Measurements from ENCODE around the gene DLEU7.

The DLEU7 gene

GRCh38 chr13:50843257-50844083 is at the start of gene DLEU7:
TSS of gene DLEU7 (minus strand) at chr13:50843692. CDS start at chr13:50843646, 46 bp downstream.
- no peak for FAIRE-seq
- no peak for DNase-seq (ENCODE audit: insufficient read length, low spot score)

- FAIRE-seq, result no peak
- no peak for DNase-seq (ENCODE audit: insufficient read length, low spot score)
These were observed 48.9 kb upstream of the DLEU7 start for GRCh38 chr13:50892210-50892944.

DNA sequence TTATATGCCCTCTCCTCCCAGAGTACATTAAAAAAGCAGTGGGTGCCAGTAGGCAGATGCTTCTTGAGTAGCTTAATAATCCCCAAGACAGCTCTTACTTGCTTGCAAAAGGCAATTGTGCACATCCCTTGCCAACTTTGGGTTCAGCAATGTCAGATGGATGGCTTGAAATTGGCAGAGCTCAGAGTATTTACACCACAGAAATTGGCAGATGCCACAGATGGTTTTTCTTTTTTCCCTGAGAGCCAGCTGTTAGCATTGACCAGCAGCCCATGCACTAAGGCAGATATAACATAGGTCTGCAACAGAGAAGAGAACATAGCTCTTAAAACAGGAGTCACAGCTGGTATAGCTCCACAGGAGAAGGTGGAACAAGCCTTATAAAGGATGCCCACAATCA is 47.7 kb upstream of the DLEU7 start:
- FAIRE-seq, result no peak
- no peak for DNase-seq (ENCODE audit: insufficient read length, low spot score)

GRCh38 chr13:50889317-50889716 is 45.8 kb upstream of the DLEU7 start:
- DNase-seq (ENCODE audit: insufficient read length, low spot score) (no peak), FAIRE-seq (no peak)

- no peak for DNase-seq (ENCODE audit: insufficient read length, low spot score)
- FAIRE-seq, result no peak
These were observed 44.9 kb upstream of the DLEU7 start for GRCh38 chr13:50888362-50888761.

DNA sequence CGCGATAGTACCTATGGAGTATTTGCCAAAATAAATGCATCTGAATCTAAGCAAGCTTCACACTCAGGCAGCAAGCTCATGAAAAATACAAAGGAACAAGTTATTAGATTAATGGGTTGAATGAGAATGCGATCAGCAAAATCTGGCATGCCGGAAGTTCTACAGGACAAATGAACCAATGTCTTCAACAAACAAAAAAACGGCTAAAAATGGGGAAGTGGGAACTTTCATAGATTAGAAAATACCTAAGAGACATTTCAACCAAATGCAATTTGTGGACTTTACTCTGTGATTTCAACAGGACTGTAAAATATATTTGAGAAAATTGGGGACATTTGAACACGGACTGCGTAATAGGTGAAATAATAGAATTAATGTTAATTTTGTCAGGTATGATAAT is 43.7 kb upstream of the DLEU7 start:
- DNase-seq (ENCODE audit: insufficient read length, low spot score) (no peak), FAIRE-seq (no peak)

DNA sequence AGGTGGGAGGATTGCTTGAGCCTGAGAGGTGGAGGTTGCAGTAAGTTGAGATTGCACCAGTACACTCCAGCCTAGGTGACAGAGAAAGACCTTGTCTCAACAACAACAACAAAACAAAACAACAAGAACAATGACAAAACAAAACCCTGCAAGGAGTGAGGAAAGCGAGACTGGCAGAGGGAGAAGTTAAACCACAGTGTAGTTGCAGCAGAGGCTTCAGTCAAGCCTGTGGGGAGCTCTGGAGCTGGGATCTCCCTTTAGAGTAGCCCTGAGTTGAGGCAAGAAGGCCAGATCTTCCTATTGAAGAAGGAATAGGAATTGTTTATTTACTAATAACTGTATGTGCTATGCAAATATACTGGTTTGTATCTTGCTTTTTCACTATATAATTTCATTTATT is 40.8 kb upstream of the DLEU7 start:
- FAIRE-seq (no peak), DNase-seq (ENCODE audit: insufficient read length, low spot score) (no peak)

DNA sequence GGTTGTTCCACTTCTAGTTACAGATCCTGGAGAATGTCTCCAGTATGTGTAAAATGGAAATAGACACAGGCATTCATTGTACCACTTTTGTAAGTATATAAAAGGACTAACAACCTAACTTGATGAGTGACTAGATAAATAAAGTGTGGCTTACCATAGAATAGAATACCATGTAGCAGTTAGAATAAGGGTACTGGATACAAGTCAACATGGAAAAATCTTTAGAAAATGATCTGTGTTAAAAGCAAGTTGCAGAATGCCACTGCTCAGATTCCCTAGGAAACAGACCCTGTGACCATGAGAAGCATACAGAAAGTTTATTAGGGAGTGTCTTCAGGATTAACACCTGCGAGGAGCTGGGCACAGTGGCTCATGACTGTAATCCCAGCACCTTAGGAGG is 40.2 kb upstream of the DLEU7 start:
- no peak for FAIRE-seq

GRCh38 chr13:50882816-50883435 is 39.4 kb upstream of the DLEU7 start:
- no peak for FAIRE-seq
- DNase-seq (ENCODE audit: insufficient read length, low spot score), result no peak

More for the DNA sequence above, 40.2 kb upstream of the DLEU7 start:
- DNase-seq (ENCODE audit: insufficient read length, low spot score), result no peak

- FAIRE-seq (no peak), DNase-seq (ENCODE audit: insufficient read length, low spot score) (no peak)
These were observed 30.5 kb upstream of the DLEU7 start for GRCh38 chr13:50873991-50874390.

DNA sequence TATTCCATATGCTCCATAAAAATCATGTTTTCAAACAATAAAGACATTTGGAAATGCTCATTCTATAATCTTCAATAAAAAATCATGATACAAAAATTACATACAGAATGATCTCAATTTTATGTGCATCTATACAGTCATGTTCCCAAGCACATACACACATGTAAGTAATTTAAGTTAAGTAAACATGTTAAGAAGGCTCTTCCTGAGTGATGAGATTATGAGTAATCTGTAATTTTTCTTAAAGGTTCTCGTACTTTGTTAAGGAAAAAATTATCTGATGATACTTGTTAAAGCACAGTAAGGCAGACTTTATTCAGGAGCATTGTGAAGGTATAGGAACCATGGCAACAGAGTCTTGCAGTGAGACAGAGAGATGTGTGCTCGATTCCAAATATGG is 30.0 kb upstream of the DLEU7 start:
- DNase-seq (ENCODE audit: insufficient read length, low spot score), result no peak
- FAIRE-seq, result no peak

DNA sequence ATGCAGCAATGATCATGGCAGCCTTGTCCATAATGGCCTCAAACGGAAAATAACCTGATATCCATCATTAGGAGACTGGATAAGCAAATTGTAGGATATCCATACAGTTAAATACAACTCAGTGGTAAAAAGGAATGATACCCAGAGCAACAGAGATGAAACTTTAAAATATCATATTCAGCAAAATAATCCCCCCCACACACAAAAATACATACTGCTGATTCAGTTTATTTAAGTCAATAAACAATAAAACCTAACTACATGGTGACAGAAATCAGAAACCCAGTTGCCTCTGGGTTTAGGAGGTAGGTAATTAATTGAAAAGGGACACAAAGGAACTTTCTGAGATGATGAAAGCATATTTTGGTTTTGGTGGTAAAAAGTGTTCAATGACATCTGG is 27.9 kb upstream of the DLEU7 start:
- no peak for FAIRE-seq
- DNase-seq (ENCODE audit: insufficient read length, low spot score), result no peak

DNA sequence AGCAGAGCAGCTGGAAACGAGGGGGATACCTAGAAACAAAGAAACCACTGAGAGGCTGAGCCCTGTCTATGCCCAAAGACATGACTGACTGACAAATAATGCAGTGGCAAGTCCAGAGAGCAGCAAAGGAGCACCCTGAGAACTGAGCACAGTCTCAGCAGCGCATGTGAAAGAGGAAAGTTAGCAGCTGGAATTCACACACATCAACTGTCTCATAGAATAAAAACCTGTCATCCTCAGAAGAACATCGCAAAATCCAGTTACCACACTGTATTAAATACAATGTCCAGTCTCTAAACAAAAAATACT is 24.1 kb upstream of the DLEU7 start:
- FAIRE-seq, result no peak
- no peak for DNase-seq (ENCODE audit: insufficient read length, low spot score)

DNA sequence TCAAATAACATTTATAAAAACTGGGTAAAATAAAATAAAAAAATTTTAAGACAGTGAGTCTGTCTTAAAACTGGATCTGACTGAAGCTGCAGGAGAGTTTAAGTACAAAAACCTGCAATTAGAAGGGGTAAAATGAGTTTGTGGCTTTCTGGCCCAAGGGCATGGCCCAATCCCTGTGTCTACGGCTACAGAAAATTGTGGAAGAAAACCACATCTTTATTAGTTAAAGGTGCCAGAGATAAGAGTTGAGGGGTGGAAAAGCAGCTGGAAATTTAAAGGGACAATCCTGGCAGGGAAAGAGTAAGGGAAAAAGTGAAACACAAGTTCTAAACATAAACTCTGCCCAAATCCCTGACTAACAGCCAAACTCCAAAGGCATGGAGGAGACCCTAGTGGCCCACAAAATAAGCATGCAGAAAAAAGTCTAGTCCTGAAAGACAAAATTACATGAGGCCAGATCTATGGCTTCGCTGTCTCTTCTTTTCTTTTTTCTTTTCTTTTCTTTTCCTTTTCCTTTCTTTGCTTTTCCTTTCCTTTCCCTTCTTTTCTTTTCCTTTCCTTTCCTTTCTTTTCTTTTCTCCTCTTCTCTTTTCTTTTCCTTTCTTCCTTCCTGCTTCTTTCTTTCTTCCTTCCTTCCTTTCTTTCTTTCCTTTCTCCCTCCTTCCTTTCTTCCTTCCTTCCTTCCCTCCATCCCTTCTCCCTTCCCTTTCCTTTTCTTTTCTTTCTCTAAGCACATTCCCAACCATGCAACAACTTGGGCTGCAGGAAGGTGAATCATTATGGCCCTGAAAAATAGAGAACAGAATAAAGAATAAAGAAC is 23.5 kb upstream of the DLEU7 start:
- FAIRE-seq (no peak), DNase-seq (ENCODE audit: insufficient read length, low spot score) (no peak)

GRCh38 chr13:50864492-50864891 is 21.0 kb upstream of the DLEU7 start:
- FAIRE-seq (no peak), DNase-seq (ENCODE audit: insufficient read length, low spot score) (no peak)

- no peak for DNase-seq (ENCODE audit: insufficient read length, low spot score)
- FAIRE-seq, result no peak
These were observed 12.2 kb upstream of the DLEU7 start for GRCh38 chr13:50855681-50856080.

DNA sequence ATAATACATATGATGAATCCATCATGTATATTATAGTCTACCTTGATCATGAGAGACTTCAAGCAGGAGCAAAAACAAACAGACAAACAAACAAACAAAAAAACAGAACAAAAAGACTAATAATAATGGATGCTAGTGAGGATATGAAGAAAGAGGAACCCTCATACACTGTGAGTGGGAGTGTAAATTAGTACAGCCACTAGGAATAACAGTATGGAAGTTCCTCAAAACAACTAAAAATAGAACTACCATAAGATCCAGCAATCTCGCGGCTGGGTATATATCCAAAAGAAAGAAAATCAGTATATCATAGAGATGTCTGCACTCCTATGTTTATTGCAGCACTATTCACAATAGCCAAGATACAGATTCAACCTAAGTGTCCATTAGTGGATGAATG is 7.0 kb upstream of the DLEU7 start:
- DNase-seq (ENCODE audit: insufficient read length, low spot score) (no peak), FAIRE-seq (no peak)

DNA sequence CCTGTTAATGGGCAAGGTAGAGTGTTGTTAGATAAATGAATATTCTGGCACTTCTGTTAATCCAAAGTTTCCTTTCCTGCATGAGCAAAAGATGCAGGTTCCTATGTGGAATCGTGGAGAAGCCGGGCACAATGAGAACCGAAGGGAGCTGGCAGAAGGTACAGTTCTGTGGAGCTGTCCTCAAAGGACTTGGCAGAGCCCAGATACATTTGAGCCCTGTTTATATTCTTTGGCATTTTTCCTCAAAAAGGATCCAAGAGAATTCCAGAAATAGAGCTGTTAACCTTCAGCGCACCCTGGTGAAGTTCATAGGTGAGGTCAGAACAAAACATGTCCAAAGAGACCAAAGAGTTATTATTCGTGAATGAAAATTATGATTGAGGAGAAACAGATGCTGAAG is 4.0 kb upstream of the DLEU7 start:
- no peak for FAIRE-seq
- DNase-seq (ENCODE audit: insufficient read length, low spot score), result no peak

DNA sequence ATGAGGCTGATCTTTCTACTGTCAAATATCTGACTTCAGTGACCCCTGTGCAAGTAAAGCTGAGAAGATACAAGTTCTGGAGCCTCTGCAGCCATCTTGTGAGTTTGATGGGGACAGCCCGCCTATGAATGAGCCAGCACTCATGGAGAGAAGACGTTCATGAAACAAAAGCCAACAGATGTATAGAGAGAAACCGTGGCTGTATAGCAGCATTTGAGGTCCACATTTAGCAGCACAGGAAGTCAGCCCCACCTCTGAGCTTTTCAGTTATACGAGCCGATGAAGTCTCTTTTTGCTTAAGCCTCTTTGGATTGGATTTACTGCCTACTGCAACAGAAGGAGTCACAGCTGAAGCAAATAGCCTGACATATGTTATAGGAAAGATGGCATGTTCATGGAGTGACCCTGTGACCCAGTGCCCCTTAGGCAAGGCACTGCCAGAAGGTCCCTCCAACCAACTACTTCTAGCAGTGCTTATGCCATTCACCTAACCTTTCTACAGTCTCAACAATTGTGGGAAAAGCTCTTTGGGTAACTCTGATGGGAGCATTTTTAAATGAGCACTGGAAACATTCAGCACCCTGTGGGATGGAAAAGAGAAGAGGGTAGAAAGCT is 3.5 kb upstream of the DLEU7 start:
- FAIRE-seq (no peak), DNase-seq (ENCODE audit: insufficient read length, low spot score) (no peak)

DNA sequence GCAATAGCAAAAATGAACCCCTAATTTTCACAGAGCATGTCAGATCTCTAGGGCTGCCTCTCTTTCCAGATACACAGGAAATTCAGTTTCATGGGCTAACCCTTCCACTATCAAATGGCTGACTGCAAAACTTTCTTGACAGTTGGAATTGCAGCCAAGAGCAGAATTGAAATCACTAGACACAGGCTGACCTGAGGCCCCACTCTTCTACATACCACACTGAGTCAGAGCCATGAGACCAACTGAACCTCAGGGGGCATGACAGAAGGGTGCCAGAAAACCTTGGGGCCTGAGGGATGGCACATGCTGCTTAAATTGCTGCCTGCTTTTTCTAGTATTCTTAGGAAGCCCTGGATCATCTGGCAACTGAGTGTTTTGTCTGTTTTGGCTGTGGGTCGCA is 1.7 kb upstream of the DLEU7 start:
- FAIRE-seq (no peak), DNase-seq (ENCODE audit: insufficient read length, low spot score) (no peak)

All from HTR-8/SVneo (cell line).